Fibroblast of lung (primary cell): ENCODE results near the gene SPEF1.

Experiments used
- CTCF ChIP-seq, 2 donors: IDR thresholded peaks in 1 of 2; conservative IDR thresholded peaks in 1 of 2; 1 replicate in 1 of 2; 2 replicates in 1 of 2; pipeline ENCODE4 v1.5.1; 2011 to 2012; ENCODE audit warnings: low read length in 2 of 2, control low read depth in 1 of 2, inconsistent platforms in 1 of 2, low read depth in 1 of 2, mild to moderate bottlenecking in 1 of 2
- EZH2 ChIP-seq: IDR thresholded peaks from 2 replicates; pipeline ENCODE4 v1.5.1; 2012; ENCODE audit warnings: low read length, control low read depth, mild to moderate bottlenecking; ENCODE audit errors: missing control alignments

GRCh38 chr20:3728354-3728753 lies 52.9 kb downstream of the SPEF1 start:
- TF ChIP-seq CTCF (conservative IDR thresholded peaks at IDR 0.05 in 1 of 2, IDR thresholded peaks at IDR 0.05 in 1 of 2; ENCODE audit: low read depth in 1 of 2, low read length in 2 of 2) = no peak
- TF ChIP-seq EZH2 = no peak
